GM19372 (cell line): ENCODE results near the gene SYNPO2.
"Not testable (repeated sequence)": the region's sequence is repeated elsewhere in the genome, so short reads cannot be mapped to it uniquely, and the experiment has no call there.

Source experiments
- ATAC-seq: cut with Tn5 transposase; IDR thresholded peaks from one replicate; pipeline ENCODE4 v1.9.1; 2021; ENCODE audit warnings: mild to moderate bottlenecking, low read depth, moderate library complexity; ENCODE audit not compliant: unreplicated experiment

Gene SYNPO2

DNA sequence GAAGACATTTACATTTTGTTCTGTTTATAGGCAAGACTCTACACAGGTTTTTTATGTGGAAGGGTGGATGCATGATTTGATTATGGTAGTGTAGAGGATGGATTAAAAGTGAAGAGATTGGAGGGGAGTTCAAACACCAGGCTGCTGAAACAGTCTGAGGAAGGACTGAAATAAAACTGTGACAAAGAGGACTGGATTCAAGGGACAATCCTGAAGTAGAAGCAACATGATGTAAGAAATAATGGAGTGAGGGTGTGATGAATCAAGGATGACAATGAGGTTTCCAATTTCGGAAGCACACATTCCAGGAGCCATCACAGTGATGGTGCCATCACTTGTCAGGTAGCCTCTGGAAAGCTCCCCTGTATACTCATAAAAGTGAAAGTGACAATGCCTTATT, 103.5 kb downstream of the SYNPO2 start:
- no peak for ATAC-seq

GRCh38 chr4:118993333-118993732, 104.7 kb downstream of the SYNPO2 start:
- no peak for ATAC-seq

DNA sequence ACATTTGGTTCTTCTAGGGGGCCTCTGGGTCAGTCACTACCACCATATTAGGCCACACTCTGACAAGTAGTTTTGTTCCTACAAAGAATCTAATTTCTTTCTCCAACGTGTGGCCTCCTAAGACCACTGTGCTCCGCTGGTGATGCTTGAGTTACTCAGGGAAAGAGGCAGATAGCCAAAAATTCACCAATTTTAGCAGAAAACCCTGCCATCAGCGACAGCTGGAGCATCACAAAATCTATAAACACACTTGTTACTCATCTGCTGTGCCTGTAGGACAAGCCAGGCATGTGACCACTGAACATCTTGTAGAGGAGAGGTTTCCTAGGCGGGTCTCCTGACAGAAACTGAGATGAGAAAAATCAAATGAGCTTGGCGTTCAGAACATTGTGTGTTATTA, 105.4 kb downstream of the SYNPO2 start:
- ATAC-seq = no peak

DNA sequence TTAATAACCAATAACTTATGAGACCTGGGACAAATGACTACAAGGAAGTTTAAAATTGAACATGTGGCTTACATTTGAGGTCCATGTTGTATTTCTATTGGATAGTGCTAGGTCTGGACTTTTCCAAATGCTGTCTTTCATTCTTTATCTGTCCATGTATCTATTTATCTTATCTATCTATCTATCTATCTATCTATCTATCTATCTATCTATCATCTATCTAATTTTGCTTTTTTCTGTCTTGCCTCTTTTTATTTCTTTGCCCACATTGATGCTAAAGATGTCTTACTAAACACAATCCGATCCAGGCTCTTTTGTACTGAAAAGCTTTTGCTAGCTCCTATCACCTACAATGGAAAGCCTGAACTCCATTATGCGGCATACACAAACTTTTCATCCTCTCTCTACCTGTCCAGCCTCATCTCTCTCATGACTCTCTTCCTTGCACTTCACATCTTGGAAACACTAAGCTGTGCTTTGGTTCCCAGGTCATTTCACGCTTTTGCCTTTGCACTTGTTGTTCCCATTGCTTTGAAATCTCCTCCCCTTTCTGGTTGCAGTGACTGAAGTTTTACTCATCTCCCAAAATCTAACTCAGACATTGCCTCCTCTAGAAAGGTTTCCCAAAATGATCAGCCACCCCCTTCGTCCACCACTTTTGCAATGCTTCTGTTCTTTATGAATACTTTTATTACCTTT, 107.2 kb downstream of the SYNPO2 start:
- no peak for ATAC-seq

- ATAC-seq = no peak
These were observed 108.9 kb downstream of the SYNPO2 start for GRCh38 chr4:118997601-118998000.

DNA sequence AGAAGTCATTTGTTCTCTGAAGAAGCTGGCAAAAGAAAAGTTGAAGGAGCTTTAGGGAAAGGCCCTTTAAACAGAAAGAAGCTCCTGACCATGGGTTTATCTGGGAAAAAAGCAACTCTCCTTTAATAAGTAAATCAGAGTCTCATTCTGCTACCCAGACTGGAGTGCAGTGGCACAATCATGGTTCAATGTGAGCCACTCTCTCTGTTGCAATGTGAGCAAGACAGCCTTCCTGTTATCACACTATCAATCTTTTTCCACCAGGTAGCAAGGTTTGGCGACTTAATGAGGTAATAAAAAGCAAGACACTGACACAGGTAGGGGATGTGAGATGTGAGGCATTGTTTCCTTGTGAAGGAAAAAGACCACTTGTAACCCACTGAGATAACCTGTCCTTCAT, 111.3 kb downstream of the SYNPO2 start:
- ATAC-seq = no peak

- ATAC-seq = no peak
These were observed 111.7 kb downstream of the SYNPO2 start for GRCh38 chr4:119000400-119000799.

DNA sequence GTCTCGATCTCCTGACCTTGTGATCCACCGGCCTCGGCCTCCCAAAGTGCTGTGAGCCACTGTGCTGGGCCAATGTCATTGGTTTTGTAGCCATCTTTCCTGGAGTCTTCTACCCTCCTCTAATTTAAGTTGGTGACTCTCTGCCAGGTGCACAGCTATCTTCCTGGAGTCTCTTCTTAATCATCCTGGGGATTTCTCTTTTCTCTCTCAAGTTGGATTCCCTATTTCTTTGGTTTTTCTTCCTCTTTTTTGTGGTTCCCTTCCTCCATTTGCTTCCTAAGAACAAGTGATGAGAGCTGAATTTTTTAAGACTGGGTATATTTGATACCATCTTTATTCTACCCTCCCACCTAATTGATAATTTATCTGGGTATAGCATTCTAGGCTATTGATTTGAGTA, 113.8 kb downstream of the SYNPO2 start:
- ATAC-seq = no peak

DNA sequence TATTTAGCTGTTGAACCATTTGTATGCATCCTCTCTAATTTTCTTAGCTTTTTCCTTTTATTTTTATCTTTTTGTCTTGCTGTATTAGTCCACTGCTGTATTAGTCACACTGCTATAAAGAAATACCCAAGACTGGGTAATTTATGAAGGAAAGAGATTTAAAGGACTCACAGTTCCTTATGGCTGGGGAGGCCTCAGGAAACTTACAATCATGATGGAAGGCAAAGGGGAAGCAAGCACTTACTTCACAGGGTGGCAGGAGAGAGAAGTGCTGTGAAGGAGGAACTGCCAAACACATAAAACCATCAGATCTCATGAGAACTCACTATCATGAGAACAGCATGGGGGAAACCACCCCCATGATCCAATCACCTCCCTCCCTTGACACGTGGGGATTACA, 114.3 kb downstream of the SYNPO2 start:
- ATAC-seq = not testable (repeated sequence)

DNA sequence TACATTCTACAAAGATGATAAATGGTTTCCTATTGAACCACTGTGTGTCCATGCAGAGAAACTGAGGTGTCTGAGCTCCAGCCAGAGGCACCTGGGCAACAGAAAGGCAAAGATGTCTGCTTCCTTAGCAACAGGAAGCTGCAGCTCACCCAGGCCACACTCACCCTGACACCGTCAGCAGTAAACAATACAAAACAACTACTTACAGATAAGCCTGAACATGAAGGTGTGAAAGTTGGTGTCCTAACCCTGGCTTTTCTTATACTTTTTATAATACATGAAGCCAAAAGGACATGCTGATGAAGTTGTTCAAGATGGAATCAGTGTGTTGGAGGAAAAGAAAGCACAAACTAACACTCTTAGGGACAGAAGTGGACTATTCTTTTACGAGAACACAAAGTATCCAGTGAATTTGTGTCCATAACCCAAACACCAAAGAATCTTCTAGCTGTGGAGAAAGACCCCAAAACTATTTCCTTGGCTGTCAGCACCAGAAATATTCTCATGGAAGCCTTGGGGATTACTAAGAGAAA, 117.3 kb downstream of the SYNPO2 start:
- no peak for ATAC-seq

- no peak for ATAC-seq
These were observed 120.1 kb downstream of the SYNPO2 start for GRCh38 chr4:119008761-119009160.

GRCh38 chr4:119010221-119010620, 121.6 kb downstream of the SYNPO2 start:
- ATAC-seq = not testable (repeated sequence)

DNA sequence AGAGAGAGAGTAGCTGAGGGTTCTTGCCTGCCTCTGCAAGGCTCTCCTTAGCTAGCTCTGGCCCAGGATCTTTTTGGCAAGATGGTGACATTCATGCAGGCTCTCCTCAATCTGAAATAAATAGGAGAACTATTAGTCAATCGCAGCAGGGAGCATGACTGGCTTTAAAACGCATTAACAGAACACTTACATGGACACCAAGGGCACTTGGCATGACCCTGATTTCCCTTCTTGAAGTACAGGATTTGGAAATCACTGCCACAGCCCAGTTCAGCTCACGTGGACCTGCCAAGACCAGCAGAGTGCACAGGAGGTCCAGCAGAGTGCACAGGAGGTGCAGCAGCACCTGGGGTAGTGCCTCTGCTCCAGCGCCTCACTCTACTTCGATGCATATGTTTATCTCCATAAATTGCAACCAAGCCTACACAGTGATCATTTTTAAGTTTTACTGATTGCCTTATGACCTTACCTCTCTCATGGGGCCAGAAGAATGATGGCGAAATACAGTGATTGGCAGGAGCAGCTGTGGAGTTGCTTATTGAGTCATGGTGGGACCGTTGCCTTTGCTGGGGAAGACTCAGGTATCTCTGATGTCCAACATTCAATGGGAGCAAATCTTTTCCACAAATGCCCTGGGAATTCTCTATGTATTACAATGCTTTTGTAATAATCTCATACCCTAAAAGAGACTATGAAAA, 122.4 kb downstream of the SYNPO2 start:
- no peak for ATAC-seq

DNA sequence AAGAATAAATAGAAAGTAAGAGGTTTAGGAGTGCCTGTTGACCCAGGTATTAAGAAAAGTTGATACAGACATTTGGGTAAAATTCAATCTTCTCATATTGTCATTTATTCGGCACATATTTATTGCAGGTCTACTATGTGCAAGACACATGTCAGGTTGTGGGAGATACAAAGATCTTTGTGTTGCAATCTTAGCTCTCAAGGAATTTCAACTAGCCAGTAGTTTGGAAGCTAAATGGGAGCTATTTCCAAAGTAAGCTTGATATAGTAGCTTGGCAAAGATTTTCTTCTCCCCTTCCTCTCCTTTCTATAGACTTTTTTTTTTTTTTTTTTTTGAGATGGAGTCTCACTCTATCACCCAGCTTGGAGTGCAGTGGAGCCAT, 122.9 kb downstream of the SYNPO2 start:
- ATAC-seq = no peak

DNA sequence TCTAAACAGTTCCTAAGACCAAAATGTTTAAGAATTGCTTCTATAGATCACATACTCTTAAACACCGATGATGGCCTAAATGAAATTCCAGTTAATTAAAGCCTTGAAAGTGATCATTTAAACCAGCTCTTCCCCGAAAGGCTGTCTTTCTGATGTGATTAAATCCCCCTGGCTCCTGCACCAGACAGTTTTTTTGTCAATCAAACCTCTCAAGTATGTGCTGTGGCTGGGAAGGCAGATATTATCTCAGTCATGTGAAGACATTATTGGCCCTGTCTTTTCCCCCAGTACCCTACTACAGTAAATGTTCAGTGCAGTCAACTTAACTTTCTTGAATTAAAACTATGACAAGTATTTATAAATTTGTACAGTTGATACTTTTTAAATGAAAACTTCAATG, 126.0 kb downstream of the SYNPO2 start:
- ATAC-seq = no peak

DNA sequence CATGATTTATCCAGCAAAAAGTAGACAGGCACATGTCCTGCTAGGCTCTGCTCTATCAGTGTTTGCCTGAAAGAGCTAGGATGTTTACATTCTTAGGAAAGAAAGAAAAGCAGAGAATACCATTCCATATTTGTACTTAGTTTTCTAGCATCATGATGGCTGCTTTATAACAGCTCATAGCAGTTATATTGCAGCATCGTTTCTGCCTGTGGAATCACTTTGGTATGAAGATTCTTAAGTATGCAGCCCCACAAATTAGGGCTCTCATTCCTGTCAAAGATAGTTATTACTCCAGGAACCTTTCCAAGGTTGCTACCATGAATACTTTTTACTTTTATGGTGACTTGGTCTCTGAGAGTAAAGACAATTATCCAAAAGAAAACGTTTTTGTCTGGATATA, 128.0 kb downstream of the SYNPO2 start:
- ATAC-seq = no peak

- no peak for ATAC-seq
These were observed 129.0 kb downstream of the SYNPO2 start for GRCh38 chr4:119017636-119018035.

DNA sequence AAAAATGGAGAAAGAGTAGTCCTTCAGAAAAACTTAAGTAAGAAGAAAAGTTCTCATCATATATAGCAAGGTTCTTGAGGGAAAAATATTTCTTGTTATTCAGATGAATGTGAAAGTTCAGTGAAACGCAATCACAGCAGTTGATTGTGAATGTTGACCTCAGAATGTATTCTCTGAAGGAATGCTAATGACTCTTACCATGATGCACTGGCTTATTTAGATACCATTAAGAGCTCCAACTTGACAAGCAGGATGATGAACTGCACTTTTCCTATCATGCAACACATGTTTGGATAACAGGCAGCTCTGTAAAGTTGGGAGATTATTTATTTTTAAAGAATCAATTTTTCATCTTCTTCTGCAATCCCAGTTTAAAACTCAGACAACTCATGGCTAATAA, 131.5 kb downstream of the SYNPO2 start:
- ATAC-seq = no peak

DNA sequence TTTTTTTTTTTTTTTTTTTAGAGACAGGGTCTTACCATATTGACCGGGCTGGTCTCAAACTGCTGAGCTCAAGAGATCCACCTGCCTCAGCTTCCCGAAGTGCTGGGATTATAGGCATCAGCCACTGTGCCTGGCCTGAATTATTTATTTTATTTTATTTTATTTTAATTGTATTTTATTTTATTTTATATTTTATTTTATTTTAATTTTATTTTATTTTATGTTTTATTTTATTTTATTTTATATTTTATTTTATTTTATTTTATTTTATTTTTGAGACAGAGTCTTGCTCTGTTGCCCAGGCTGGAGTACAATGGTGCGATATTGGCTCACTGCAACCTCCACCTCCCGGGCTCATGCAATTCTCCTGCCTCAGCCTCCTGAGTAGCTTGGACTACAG, 133.9 kb downstream of the SYNPO2 start:
- not testable (repeated sequence) for ATAC-seq

- no peak for ATAC-seq
These were observed 135.4 kb downstream of the SYNPO2 start for GRCh38 chr4:119024102-119024501.

DNA sequence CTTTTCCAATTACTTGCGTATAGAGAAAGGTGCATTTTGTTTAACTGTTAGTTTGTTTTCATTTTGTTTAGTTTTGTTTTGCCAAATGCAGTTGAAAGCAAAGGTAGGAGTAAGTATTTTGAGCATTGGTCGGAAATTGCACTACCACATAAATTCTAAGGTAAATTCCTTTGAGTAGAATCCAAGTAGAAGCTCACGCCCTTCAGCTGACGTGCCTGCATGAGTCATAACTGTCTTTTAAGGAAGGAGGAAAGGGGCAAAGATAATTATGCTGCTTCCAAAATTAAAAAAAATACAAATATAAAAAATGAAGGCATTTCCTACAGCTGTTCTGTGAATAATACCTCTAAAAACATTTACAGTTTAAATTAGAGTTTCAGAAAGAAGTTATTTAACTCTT, 136.8 kb downstream of the SYNPO2 start:
- no peak for ATAC-seq
